Right lobe of liver (tissue), 4 donors: ENCODE data around the gene SCUBE1.

Experiments
- POLR2A ChIP-seq: fragments of 450-650 bp; IDR thresholded peaks from one replicate; pipeline ENCODE4 v1.6.1; 2017; ENCODE audit warnings: antibody characterized with exemption, mild to moderate bottlenecking
- TF ChIP-seq, protein P1 (sequence below), 4 donors: fragments of 200-600 bp in 3 of 4; fragments of 450-650 bp in 1 of 4; IDR thresholded peaks; one replicate each; pipeline versions ENCODE4 v1.5.1 to v1.8.0; 2016 to 2022; ENCODE audit warnings: antibody characterized with exemption in 4 of 4, mild to moderate bottlenecking in 2 of 4
- donor health status: DM: no; HTN: no; CAD: no.
- donor health status: DM: no; HTN: no; CAD: no.
- donor health status: DM: no; HTN: yes; CAD: no.

DNA sequence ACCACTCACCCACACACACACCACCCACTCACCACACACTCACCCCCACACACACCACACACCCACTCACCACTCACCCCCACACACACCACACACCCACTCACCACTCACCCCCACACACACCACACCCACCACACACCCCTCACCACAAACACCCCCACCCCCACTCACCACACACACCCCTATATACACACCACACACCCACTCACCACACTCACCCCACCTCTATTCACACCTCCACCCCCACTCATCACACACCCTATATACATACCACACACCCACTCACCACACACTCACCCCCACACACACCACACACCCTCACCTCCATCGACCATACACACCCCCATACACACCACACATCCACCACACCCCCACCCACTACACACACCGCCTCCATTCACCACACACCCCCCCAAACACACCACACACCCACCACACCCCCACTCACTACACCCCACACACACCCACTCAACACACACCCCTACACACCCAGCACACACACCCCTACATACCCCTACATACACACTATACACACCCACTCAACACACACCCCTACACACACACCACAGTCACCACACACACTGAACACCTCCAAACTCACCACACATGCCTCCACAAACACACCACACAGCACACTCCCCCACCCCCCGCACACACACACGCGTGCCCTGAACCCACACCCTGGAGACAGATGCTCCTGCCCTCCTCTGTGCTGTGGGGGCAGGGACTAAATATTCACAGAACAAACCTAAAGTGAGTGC lies 137.2 kb downstream of the SCUBE1 start:
- no peak for TF ChIP-seq POLR2A
- TF ChIP-seq, protein P1, sequence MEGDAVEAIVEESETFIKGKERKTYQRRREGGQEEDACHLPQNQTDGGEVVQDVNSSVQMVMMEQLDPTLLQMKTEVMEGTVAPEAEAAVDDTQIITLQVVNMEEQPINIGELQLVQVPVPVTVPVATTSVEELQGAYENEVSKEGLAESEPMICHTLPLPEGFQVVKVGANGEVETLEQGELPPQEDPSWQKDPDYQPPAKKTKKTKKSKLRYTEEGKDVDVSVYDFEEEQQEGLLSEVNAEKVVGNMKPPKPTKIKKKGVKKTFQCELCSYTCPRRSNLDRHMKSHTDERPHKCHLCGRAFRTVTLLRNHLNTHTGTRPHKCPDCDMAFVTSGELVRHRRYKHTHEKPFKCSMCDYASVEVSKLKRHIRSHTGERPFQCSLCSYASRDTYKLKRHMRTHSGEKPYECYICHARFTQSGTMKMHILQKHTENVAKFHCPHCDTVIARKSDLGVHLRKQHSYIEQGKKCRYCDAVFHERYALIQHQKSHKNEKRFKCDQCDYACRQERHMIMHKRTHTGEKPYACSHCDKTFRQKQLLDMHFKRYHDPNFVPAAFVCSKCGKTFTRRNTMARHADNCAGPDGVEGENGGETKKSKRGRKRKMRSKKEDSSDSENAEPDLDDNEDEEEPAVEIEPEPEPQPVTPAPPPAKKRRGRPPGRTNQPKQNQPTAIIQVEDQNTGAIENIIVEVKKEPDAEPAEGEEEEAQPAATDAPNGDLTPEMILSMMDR (IDR thresholded peaks at IDR 0.05), result no peak
